HepG2 (cell line): ENCODE data around the gene NUDT14. TPM values are rescaled to one million over a fixed set of nuclear protein-coding genes. Genes with fewer than 3 reads are reported as not detected.

Experiments used
- ATAC-seq: fragments of 200-7000 bp; cut with Tn5 transposase; 3 replicates; pipeline ENCODE4 v1.9.1; 2020; ENCODE audit warnings: mild to moderate bottlenecking, moderate library complexity
- BruUV-seq: library from RNA; stranded (reverse); fragments of 400-500 nt; replicated peaks from 2 replicates; lab custom pipeline; 2021; lab: Mats Ljungman, UMichigan
- CTCF ChIA-PET: fragments of 300-600 bp; formaldehyde crosslinking; extraction: SDS; loops from one replicate; lab custom pipeline; 2021; ENCODE audit warnings: low total read pairs, inconsistent platforms, low intra/inter-chr PET ratio; lab: Yijun Ruan, JAX
- POLR2A ChIA-PET: fragments of 350-600 bp; sonication (Branson Sonifier 250); formaldehyde crosslinking; loops from one replicate; lab custom pipeline; 2020; ENCODE audit warnings: antibody characterized with exemption, inconsistent platforms; lab: Yijun Ruan, JAX
- DNase-seq: peaks from one replicate; pipeline ENCODE4 v3.0.0-alpha.2; 2015; ENCODE audit warnings: low spot score
- FAIRE-seq: peaks from 3 replicates; lab custom pipeline; 2011; peaks lifted over from hg19 to GRCh38; lab: Jason Lieb, UNC
- H2AFZ ChIP-seq: one replicate; pipeline ENCODE4 v1.6.1; 2011; ENCODE audit warnings: low read length, inconsistent platforms
- H3K27ac ChIP-seq: fragments of 300-600 bp; 3 replicates; pipeline ENCODE4 v1.8.0; 2011; ENCODE audit warnings: mixed run types, mild to moderate bottlenecking, mixed read lengths, low read length, inconsistent platforms; ENCODE audit not compliant: insufficient read depth; ENCODE audit errors: extremely low read length
- H3K27me3 ChIP-seq, 2 experiments: fragments of 200-600 bp in 1 of 2; 2 replicates in 1 of 2; 3 replicates in 1 of 2; pipeline versions ENCODE4 v1.6.0 to v1.8.0; 2011; ENCODE audit warnings: low read length in 2 of 2, mild to moderate bottlenecking in 2 of 2, moderate library complexity in 2 of 2, inconsistent platforms in 1 of 2; ENCODE audit not compliant: insufficient read depth in 2 of 2, control insufficient read depth in 1 of 2
- H3K36me3 ChIP-seq, 2 experiments: fragments of 200-600 bp in 1 of 2; replicated peaks in 1 of 2; 2 replicates in 1 of 2; 3 replicates in 1 of 2; pipeline versions ENCODE4 v1.5.1 to v1.8.0; 2011; ENCODE audit warnings: low read length in 2 of 2, inconsistent platforms in 1 of 2; ENCODE audit not compliant: insufficient read depth in 2 of 2, control insufficient read depth in 1 of 2
- H3K4me1 ChIP-seq: 2 replicates; pipeline ENCODE4 v1.5.1; 2012; ENCODE audit warnings: low read length, inconsistent platforms; ENCODE audit not compliant: insufficient read depth
- H3K4me2 ChIP-seq: 2 replicates; pipeline ENCODE4 v1.6.0; 2011; ENCODE audit warnings: low read depth, low read length, inconsistent platforms
- H3K4me3 ChIP-seq, 3 experiments: fragments of 200-600 bp in 1 of 3; sonication (generic), shearing (Covaris generic) in 1 of 3; replicated peaks in 1 of 3; 2 replicates each; pipeline ENCODE4 v1.5.1; 2011 to 2016; ENCODE audit warnings: low read length in 3 of 3, inconsistent platforms in 2 of 3, low read depth in 2 of 3, mild to moderate bottlenecking in 2 of 3, control low read depth in 1 of 3, mixed read lengths in 1 of 3; ENCODE audit not compliant: insufficient read depth in 1 of 3
- H3K79me2 ChIP-seq: one replicate; pipeline ENCODE4 v1.6.1; 2011; ENCODE audit warnings: low read length, inconsistent platforms; ENCODE audit not compliant: insufficient read depth
- H3K9ac ChIP-seq: 2 replicates; pipeline ENCODE4 v1.6.0; 2011; ENCODE audit warnings: mild to moderate bottlenecking, low read depth, low read length, inconsistent platforms; ENCODE audit not compliant: insufficient read depth
- H3K9me3 ChIP-seq: 2 replicates; pipeline ENCODE4 v1.5.1; 2012; ENCODE audit warnings: mild to moderate bottlenecking, low read length
- H4K20me1 ChIP-seq: 2 replicates; pipeline ENCODE4 v1.6.0; 2011; ENCODE audit warnings: inconsistent platforms, mild to moderate bottlenecking, low read length, moderate library complexity; ENCODE audit not compliant: insufficient read depth
- ARNT ChIP-seq: fragments of 450-650 bp; IDR thresholded peaks from 2 replicates; pipeline ENCODE4 v1.6.1; 2017
- HIC2 ChIP-seq: sonication (generic); formaldehyde crosslinking; IDR thresholded peaks from 2 replicates; pipeline ENCODE4 v1.9.0; 2022; ENCODE audit warnings: low read depth, missing genetic modification reagents
- HIVEP1 ChIP-seq: sonication (generic); formaldehyde crosslinking; IDR thresholded peaks from 2 replicates; pipeline ENCODE4 v1.4.0; 2020; ENCODE audit warnings: mild to moderate bottlenecking, missing genetic modification reagents
- KAT7 ChIP-seq: IDR thresholded peaks from 2 replicates; pipeline ENCODE4 v1.6.1; 2018; ENCODE audit warnings: borderline replicate concordance, missing compliant biosample characterization
- KLF12 ChIP-seq: sonication (generic); formaldehyde crosslinking; IDR thresholded peaks from 2 replicates; pipeline ENCODE4 v1.4.0; 2020; ENCODE audit warnings: missing genetic modification reagents, borderline replicate concordance
- NR2F1 ChIP-seq, 2 experiments: fragments of 450-650 bp in 1 of 2; formaldehyde crosslinking in 1 of 2; IDR thresholded peaks; 2 replicates each; pipeline versions ENCODE4 v1.5.0 to v1.6.1; 2016 to 2020; ENCODE audit warnings: mild to moderate bottlenecking in 1 of 2, missing compliant biosample characterization in 1 of 2, missing genetic modification reagents in 1 of 2, moderate library complexity in 1 of 2
- SAFB2 ChIP-seq: sonication (generic); formaldehyde crosslinking; IDR thresholded peaks from 2 replicates; pipeline ENCODE4 v1.5.1; 2020; ENCODE audit warnings: missing genetic modification reagents, low read depth, mild to moderate bottlenecking, borderline replicate concordance
- SMC3 ChIP-seq: IDR thresholded peaks from 2 replicates; pipeline ENCODE4 v1.6.1; 2011; ENCODE audit warnings: low read length, improper control_type of control experiment
- SNRNP70 ChIP-seq: fragments of 200-400 bp; formaldehyde crosslinking; IDR thresholded peaks from 2 replicates; pipeline ENCODE4 v1.6.1; 2017; ENCODE audit warnings: mild to moderate bottlenecking, low read depth, low read length, moderate library complexity
- SOX13 ChIP-seq, 3 experiments: fragments of 450-650 bp in 1 of 3; sonication (generic) in 1 of 3; formaldehyde crosslinking in 1 of 3; IDR thresholded peaks in 2 of 3; conservative IDR thresholded peaks in 1 of 3; 2 replicates each; pipeline versions ENCODE4 v1.5.0 to v1.6.1; 2016 to 2020; ENCODE audit warnings: antibody characterized with exemption in 1 of 3, mild to moderate bottlenecking in 1 of 3, missing compliant biosample characterization in 1 of 3, missing genetic modification reagents in 1 of 3, moderate library complexity in 1 of 3
- SP4 ChIP-seq: sonication (generic); formaldehyde crosslinking; IDR thresholded peaks from 2 replicates; pipeline ENCODE4 v1.8.1; 2023; ENCODE audit warnings: mild to moderate bottlenecking, missing genetic modification reagents
- TFAP4 ChIP-seq: sonication (generic); IDR thresholded peaks from 2 replicates; pipeline ENCODE4 v1.6.1; 2016; ENCODE audit warnings: low read depth, borderline replicate concordance
- THYN1 ChIP-seq: sonication (generic); formaldehyde crosslinking; IDR thresholded peaks from 2 replicates; pipeline ENCODE4 v1.8.1; 2023; ENCODE audit warnings: low read depth, mild to moderate bottlenecking, moderate library complexity, missing genetic modification reagents, borderline replicate concordance
- ZNF230 ChIP-seq: sonication (generic); formaldehyde crosslinking; IDR thresholded peaks from 2 replicates; pipeline ENCODE4 v1.4.0; 2020; ENCODE audit warnings: mild to moderate bottlenecking, missing genetic modification reagents
- ZNF234 ChIP-seq: sonication (generic); formaldehyde crosslinking; conservative IDR thresholded peaks from 2 replicates; pipeline ENCODE4 v1.5.1; 2020; ENCODE audit warnings: mild to moderate bottlenecking, missing genetic modification reagents
- ZNF580 ChIP-seq: IDR thresholded peaks from 2 replicates; pipeline ENCODE4 v1.6.1; 2016; ENCODE audit warnings: low read depth, borderline replicate concordance
- ZNF792 ChIP-seq: IDR thresholded peaks from 2 replicates; pipeline ENCODE4 v1.6.1; 2016
- ZSCAN12 ChIP-seq: sonication (generic); formaldehyde crosslinking; IDR thresholded peaks from 2 replicates; pipeline ENCODE4 v1.9.0; 2021; ENCODE audit warnings: mild to moderate bottlenecking, missing genetic modification reagents
- ZSCAN22 ChIP-seq: sonication (generic); formaldehyde crosslinking; IDR thresholded peaks from 2 replicates; pipeline ENCODE4 v1.4.0; 2020; ENCODE audit warnings: mild to moderate bottlenecking, missing genetic modification reagents
- ZSCAN29 ChIP-seq: sonication (generic); formaldehyde crosslinking; conservative IDR thresholded peaks from 2 replicates; pipeline ENCODE4 v1.4.0; 2020; ENCODE audit warnings: mild to moderate bottlenecking, missing genetic modification reagents
- WGBS: methylation state at CpG from one replicate; pipeline ENCODE4 v1.1.6; 2017; ENCODE audit warnings: low lambda C conversion rate; 5-methylcytosine and 5-hydroxymethylcytosine counted together
- in situ Hi-C: cut with HindIII; loops from 2 replicates; pipeline ENCODE4 v1.10.0; 2017; ENCODE audit warnings: low pct_unique_long_range_greater_than_20kb; ENCODE audit not compliant: extremely low pct_ligation_motif_present
- intact Hi-C: fragments of 100-400 bp; cut with micrococcal nuclease; formaldehyde crosslinking; loops from one replicate; pipeline ENCODE4 v1.10.0; 2022; ENCODE audit not compliant: unreplicated experiment
- polyA plus RNA-seq, 8 experiments: library from polyadenylated mRNA; depleted of rRNA in 3 of 8; stranded (reverse) in 7 of 8; unstranded in 1 of 8; fragments of >200 nt; fragmentation: Illumina TruSeq in 4 of 8; extraction: Trizol in 4 of 8; gene quantifications; 2 replicates each; pipeline versions ENCODE4 v1.2.1 to v1.2.3, GENCODE V29; 2011 to 2016; ENCODE audit warnings: low read depth in 4 of 8, missing spikeins in 1 of 8, mixed read lengths in 1 of 8; ENCODE audit not compliant: insufficient read depth in 1 of 8
- total RNA-seq, 5 experiments: library from RNA; depleted of rRNA; stranded (reverse); fragments of >200 nt; fragmentation: Illumina TruSeq; extraction: Trizol; gene quantifications; 2 replicates each; pipeline ENCODE4 v1.2.3, GENCODE V29; 2016; ENCODE audit warnings: low read depth in 1 of 5

Gene NUDT14
- total and polyA plus RNA-seq, 2 of the 13 experiments (the other 11 are each of a cell fraction or from before 2014, with no cell fraction given) = 5.8 to 6.1 TPM

GRCh38 chr14:105138021-105138541 lies 43.0 kb downstream of the NUDT14 start:
- TF ChIP-seq ZSCAN29 (CRISPR knock-in tag) (no peak), ZNF234 (no peak), ARNT (no peak), ZNF580 (no peak), NR2F1 (CRISPR knock-in tag; IDR thresholded peaks at IDR 0.05) (no peak), HIVEP1 (CRISPR knock-in tag) (no peak), SOX13 (IDR thresholded peaks at IDR 0.05) (no peak), SOX13 (CRISPR knock-in tag; conservative IDR thresholded peaks at IDR 0.05 in 1 of 2, IDR thresholded peaks at IDR 0.05 in 1 of 2) (no peak), SMC3 (no peak), SP4 (CRISPR knock-in tag) (no peak), SNRNP70 (no peak), SAFB2 (no peak), TFAP4 (no peak), ZNF792 (no peak), HIC2 (no peak), ZSCAN22 (no peak), THYN1 (CRISPR knock-in tag) (no peak), KAT7 (CRISPR knock-in tag) (no peak), ZNF230 (CRISPR knock-in tag) (no peak), KLF12 (CRISPR knock-in tag) (no peak), ZSCAN12 (CRISPR knock-in tag) (no peak)
- Histone ChIP-seq H3K27me3 (peaks cover 3 to 5% of the 10 kb centered on the region in 2 experiments; a peak in 2 of 5 replicates), H3K4me1 (no peaks in the 10 kb centered on the region), H3K9ac (no peak overlapping the region), H2AFZ (no peak overlapping the region), H3K9me3 (peaks cover 10% of the 10 kb centered on the region), H4K20me1 (no peaks in the 10 kb centered on the region), H3K27ac (no peak overlapping the region), H3K36me3 (no peaks in the 10 kb centered on the region), H3K4me2 (no peak overlapping the region), H3K79me2 (no peaks in the 10 kb centered on the region), H3K4me3 (no peak overlapping the region; a peak in 1 of 6 replicates)
- intact Hi-C loops = no loop called here
- FAIRE-seq (no peak), ATAC-seq (peak; percentile 77), DNase-seq (no peak)
- ChIA-PET CTCF (no interaction called here), POLR2A (no interaction called here)
- in situ Hi-C loops = no loop called here
- 77% methylated on average over 6 of the region's 19 CpGs for WGBS
- no TSS peak for BruUV-seq
